Stomach (tissue), 9 donors: ENCODE data around the gene CUZD1. TPM values are rescaled to one million over a fixed set of nuclear protein-coding genes. Genes with fewer than 3 reads are reported as not detected.

Source experiments
- DNase-seq, 2 donors: peaks; one replicate each; pipeline versions ENCODE4 v3.0.0 to v3.0.0-alpha.2; 2013 to 2019
- H3K27ac ChIP-seq, 5 donors: fragments of 200-600 bp in 4 of 5; sonication (generic) in 4 of 5; one replicate each; pipeline ENCODE4 v1.5.1; 2013 to 2019; ENCODE audit warnings: mild to moderate bottlenecking in 1 of 5, moderate library complexity in 1 of 5
- H3K27me3 ChIP-seq, 3 donors: fragments of 200-600 bp; sonication (generic); one replicate each; pipeline ENCODE4 v1.5.1; 2017 to 2019; ENCODE audit warnings: mixed run types in 1 of 3
- H3K36me3 ChIP-seq, 4 donors: fragments of 200-600 bp; sonication (generic); 1 replicate in 3 of 4; 2 replicates in 1 of 4; pipeline ENCODE4 v1.5.1; 2016 to 2019
- H3K4me1 ChIP-seq, 4 donors: fragments of 200-600 bp; sonication (generic); one replicate each; pipeline ENCODE4 v1.5.1; 2016 to 2019
- H3K4me3 ChIP-seq, 4 donors: fragments of 200-600 bp; sonication (generic) in 3 of 4; one replicate each; pipeline ENCODE4 v1.5.1; 2016 to 2019; ENCODE audit warnings: mild to moderate bottlenecking in 1 of 4
- H3K9me3 ChIP-seq, 4 donors: fragments of 200-600 bp; sonication (generic); one replicate each; pipeline ENCODE4 v1.5.1; 2016 to 2019
- EP300 ChIP-seq: sonication (generic); formaldehyde crosslinking; IDR thresholded peaks from one replicate; pipeline ENCODE4 v1.6.1; 2017; ENCODE audit warnings: antibody characterized with exemption
- POLR2A ChIP-seq, 4 donors: fragments of 450-650 bp; IDR thresholded peaks; one replicate each; pipeline ENCODE4 v1.6.1; 2016; ENCODE audit warnings: antibody characterized with exemption in 4 of 4, control low read depth in 2 of 4, mild to moderate bottlenecking in 1 of 4, moderate library complexity in 1 of 4
- POLR2AphosphoS5 ChIP-seq, 3 donors: sonication (generic); formaldehyde crosslinking; IDR thresholded peaks; one replicate each; pipeline ENCODE4 v1.6.1; 2016; ENCODE audit warnings: antibody characterized with exemption in 3 of 3
- WGBS, 5 donors: extraction: QIAGEN DNeasy Blood & Tissue Kit in 3 of 5; methylation state at CpG; one replicate each; pipeline versions ENCODE4 v1.1.5 to v1.1.7; 2013 to 2018; 5-methylcytosine and 5-hydroxymethylcytosine counted together
- intact Hi-C: fragments of 100-400 bp; cut with DNase I; formaldehyde crosslinking; loops from one replicate; pipeline ENCODE4 v1.15.1; 2023; ENCODE audit warnings: low total_unique reads
- polyA plus RNA-seq, 3 donors: library from polyadenylated mRNA; stranded (reverse); fragments of 200-250 nt; gene quantifications; one replicate each; pipeline ENCODE4 v1.2.3, GENCODE V29; 2013
- total RNA-seq, 5 donors: library from RNA; depleted of rRNA; stranded (reverse); fragments of >200 nt; gene quantifications; one replicate each; pipeline versions ENCODE4 v1.1.0 to v1.2.3, GENCODE V29; 2014 to 2016
- TF ChIP-seq, protein P1 (sequence below), 7 experiments: fragments of 450-650 bp in 4 of 7; fragments of 200-600 bp in 3 of 7; sonication (generic) in 3 of 7; IDR thresholded peaks; one replicate each; pipeline ENCODE4 v1.5.1; 2016 to 2019; ENCODE audit warnings: antibody characterized with exemption in 7 of 7, control low read depth in 2 of 7, mild to moderate bottlenecking in 1 of 7
- donor health status: healthy with polysubstance abuse.
- donor health status: Bipolar disorder and iron deficiency.
- donor health status: healthy.

The CUZD1 gene
- total and polyA plus RNA-seq, 8 donors, result 0.44 to 14.1 (median 0.58) TPM; not detected in 2

DNA sequence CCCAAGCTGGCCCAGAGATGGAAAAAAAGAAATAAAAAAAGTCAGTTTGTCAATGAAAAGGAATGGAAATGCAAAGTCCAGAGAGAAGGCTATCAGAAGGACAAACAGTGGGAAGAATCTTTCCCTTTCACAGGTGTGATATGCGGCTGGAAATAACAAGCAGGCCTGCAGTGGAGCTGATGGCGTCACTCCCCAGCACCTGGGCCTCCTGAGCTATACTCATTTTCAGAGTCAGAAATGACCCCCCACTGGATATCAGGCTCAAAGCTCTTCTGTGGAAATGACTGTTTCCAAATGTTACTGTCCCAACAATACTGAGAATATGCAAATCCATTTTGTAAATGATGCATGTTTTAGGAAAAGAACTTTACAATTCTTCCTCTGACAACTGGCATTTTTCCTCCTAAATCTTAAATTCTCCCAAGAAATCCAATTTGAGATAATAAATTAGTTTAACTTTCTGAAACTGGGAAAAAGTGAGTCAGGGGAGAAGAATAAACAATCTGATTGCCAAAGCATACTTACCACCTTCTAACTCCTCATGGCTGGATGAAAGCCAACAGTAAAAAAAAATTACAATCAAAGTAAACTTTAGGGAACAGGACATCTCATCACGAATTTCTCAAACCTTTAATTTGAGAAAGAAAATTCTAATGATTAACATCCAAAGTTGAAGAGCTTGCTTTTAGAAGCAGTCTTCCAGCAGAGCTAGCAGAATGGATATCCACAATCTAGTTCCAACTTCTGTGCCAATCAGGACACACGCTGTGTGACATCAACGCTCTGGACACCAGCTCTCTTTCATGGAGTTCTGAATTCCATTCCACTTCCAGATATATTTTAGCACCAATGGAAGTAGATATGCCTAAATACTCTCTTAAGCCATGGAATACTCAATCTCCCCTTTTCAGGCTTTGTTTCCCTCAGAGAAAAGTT is 5.3 kb upstream of the CUZD1 start:
- DNase-seq, result peak in 1 of 2 donors; percentile 35
- Histone ChIP-seq H3K27me3 (no peaks in the 10 kb centered on the region), H3K4me3 (no peak overlapping the region), H3K9me3 (no peaks in the 10 kb centered on the region), H3K27ac (no peak overlapping the region), H3K4me1 (no peaks in the 10 kb centered on the region), H3K36me3 (peaks cover 0 to 62% (median 24%) of the 10 kb centered on the region in 4 donors)
- TF ChIP-seq POLR2AphosphoS5 (IDR thresholded peaks at IDR 0.05) (no peak), POLR2A (IDR thresholded peaks at IDR 0.05) (no peak), EP300 (no peak)
- TF ChIP-seq, protein P1, sequence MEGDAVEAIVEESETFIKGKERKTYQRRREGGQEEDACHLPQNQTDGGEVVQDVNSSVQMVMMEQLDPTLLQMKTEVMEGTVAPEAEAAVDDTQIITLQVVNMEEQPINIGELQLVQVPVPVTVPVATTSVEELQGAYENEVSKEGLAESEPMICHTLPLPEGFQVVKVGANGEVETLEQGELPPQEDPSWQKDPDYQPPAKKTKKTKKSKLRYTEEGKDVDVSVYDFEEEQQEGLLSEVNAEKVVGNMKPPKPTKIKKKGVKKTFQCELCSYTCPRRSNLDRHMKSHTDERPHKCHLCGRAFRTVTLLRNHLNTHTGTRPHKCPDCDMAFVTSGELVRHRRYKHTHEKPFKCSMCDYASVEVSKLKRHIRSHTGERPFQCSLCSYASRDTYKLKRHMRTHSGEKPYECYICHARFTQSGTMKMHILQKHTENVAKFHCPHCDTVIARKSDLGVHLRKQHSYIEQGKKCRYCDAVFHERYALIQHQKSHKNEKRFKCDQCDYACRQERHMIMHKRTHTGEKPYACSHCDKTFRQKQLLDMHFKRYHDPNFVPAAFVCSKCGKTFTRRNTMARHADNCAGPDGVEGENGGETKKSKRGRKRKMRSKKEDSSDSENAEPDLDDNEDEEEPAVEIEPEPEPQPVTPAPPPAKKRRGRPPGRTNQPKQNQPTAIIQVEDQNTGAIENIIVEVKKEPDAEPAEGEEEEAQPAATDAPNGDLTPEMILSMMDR (IDR thresholded peaks at IDR 0.05), result no peak
- 74 to 78% (median 75%) methylated on average over 5 of the region's 5 CpGs for WGBS, 5 donors
- intact Hi-C loops, result no loop called here

DNA sequence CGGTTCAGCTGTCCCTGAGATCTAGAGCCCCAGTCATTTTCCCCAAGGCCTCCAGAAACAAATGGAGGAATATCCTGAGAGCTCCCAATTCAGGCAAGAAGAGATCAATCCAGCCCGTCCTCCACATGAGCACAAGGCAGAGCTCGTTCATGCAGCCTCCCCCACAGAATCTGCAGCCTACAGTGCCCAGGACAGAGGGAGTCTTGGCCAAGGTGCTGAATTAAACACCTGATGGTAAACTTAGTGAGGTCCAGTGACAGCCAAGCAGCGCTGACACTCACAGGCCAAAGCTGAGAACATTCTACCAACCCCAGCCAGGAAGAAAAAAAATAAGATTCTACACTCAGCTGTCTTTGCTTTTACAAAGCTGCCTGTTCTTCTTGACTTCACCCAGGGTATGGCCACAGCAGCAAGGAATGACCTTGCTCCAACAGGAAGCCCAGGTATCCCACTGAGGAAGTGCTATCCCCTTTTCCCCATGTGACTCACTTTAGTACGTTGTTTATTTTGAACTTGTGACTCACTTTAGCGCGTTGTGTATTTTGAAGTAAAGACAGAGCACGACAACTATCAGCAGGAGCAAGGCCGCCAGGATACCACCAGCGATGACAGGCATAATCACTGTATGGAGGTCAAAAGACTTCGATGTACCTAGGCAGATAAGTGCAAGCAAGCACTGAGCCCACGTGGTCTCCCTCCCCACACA is 4.4 kb upstream of the CUZD1 start:
- Histone ChIP-seq H3K27me3 (no peaks in the 10 kb centered on the region), H3K4me3 (no peak overlapping the region), H3K9me3 (no peaks in the 10 kb centered on the region), H3K4me1 (no peaks in the 10 kb centered on the region), H3K27ac (no peak overlapping the region), H3K36me3 (peaks cover 0 to 59% (median 23%) of the 10 kb centered on the region in 4 donors)
- TF ChIP-seq POLR2AphosphoS5 (IDR thresholded peaks at IDR 0.05) (no peak), EP300 (no peak), POLR2A (IDR thresholded peaks at IDR 0.05) (no peak)
- TF ChIP-seq, protein P1 (IDR thresholded peaks at IDR 0.05), result no peak
- intact Hi-C loops, result no loop called here
- no peak for DNase-seq
- WGBS, 5 donors, result 71 to 75% (median 72%) methylated on average over 12 of the region's 12 CpGs

DNA sequence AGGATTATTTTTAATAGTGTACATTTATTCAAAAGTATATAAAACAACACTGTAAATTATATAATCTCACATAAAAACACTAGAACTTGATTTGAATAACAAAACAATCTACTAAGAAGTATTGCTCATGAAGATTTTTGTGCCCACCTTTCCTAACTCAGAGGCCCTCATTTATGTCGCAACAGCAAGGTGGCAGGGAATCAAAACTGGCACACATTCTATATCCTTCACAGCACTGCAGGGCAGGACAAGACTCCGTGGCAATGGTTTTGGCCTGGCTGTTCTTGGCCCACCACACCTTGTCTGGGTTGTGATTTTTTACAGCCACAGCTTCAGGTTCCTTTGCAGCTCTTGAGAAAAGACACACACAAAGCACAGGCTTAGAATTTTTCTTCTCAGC is 3.4 kb upstream of the CUZD1 start:
- no peak for DNase-seq
- Histone ChIP-seq H3K36me3 (peaks cover 0 to 49% (median 14%) of the 10 kb centered on the region in 4 donors), H3K27me3 (no peaks in the 10 kb centered on the region), H3K27ac (no peak overlapping the region), H3K4me3 (no peak overlapping the region), H3K9me3 (no peaks in the 10 kb centered on the region), H3K4me1 (no peaks in the 10 kb centered on the region)
- 89 to 97% (median 92%) methylated on average over 2 of the region's 2 CpGs for WGBS, 5 donors
- intact Hi-C loops, result no loop called here
- TF ChIP-seq EP300 (no peak), POLR2A (IDR thresholded peaks at IDR 0.05) (no peak), POLR2AphosphoS5 (IDR thresholded peaks at IDR 0.05) (no peak)
- TF ChIP-seq, protein P1 (IDR thresholded peaks at IDR 0.05), result no peak

DNA sequence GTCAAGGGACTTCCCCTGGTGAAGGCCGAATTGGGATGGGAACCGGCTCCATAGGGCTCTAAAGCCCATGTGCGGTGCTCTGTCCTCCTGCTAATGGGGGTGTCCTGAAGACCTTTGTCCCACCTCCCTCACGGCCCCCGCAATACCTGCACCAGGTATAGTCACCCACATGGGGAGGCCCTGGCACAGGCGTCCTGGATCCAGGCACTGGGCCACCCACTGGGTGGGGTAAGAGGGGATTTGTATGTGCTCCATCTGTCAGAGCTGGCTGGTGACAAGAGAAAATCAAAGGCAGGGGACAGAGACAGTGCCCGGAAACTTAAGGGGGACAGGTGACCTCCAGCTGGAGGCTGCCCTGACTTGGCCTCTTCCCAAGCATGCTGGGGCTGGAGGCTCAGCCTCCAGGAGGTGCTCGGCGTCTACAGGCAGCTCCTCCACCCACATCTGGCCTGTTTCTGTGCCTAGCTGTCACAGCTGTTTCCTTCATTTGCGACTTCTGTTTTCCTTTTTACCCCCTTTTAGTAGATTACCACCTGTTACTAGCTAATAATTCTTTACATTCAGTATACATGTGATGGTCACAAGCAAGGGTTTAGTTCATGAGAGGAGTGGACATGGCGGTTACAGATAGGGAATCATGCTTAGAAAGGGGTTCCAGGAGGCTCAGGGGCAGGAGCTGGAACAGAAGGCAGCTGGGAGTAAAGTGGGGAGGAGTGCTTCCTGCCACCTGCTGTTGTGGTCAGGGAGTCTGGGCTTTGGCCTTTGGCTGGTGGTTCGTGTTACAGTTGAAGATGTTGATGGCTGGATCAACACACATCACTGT is 2.3 kb upstream of the CUZD1 start:
- intact Hi-C loops, result no loop called here
- DNase-seq, result no peak
- TF ChIP-seq POLR2A (IDR thresholded peaks at IDR 0.05) (no peak), EP300 (no peak), POLR2AphosphoS5 (IDR thresholded peaks at IDR 0.05) (no peak)
- TF ChIP-seq, protein P1 (IDR thresholded peaks at IDR 0.05), result no peak
- Histone ChIP-seq H3K27me3 (no peaks in the 10 kb centered on the region), H3K9me3 (peaks cover 0 to 2% (median 0%) of the 10 kb centered on the region in 4 donors), H3K27ac (no peak overlapping the region), H3K36me3 (peaks cover 0 to 40% (median 12%) of the 10 kb centered on the region in 4 donors), H3K4me1 (no peaks in the 10 kb centered on the region), H3K4me3 (no peak overlapping the region)
- WGBS, 5 donors, result 76 to 88% (median 88%) methylated on average over 10 to 12 of the region's 12 CpGs
